K562 (cell line): ENCODE data around the gene SHISAL2B. TPM values are rescaled to one million over a fixed set of nuclear protein-coding genes. Genes with fewer than 3 reads are reported as not detected.

Source experiments
- ATAC-seq: fragments of 200-7000 bp; cut with Tn5 transposase; 3 replicates; pipeline ENCODE4 v1.9.1; 2020; ENCODE audit warnings: moderate library complexity
- BruUV-seq: library from RNA; stranded (reverse); fragments of 400-500 nt; replicated peaks from 2 replicates; lab custom pipeline; 2021; lab: Mats Ljungman, UMichigan
- CTCF ChIA-PET: fragments of 300-600 bp; formaldehyde crosslinking; extraction: SDS; loops from one replicate; lab custom pipeline; 2021; ENCODE audit warnings: low intra/inter-chr PET ratio; lab: Yijun Ruan, JAX
- POLR2A ChIA-PET: fragments of 300-600, 350-650 bp; sonication (Branson Sonifier 250); formaldehyde crosslinking; extraction: SDS; loops from one replicate; lab custom pipeline; 2021; ENCODE audit warnings: antibody characterized with exemption, inconsistent platforms; lab: Yijun Ruan, JAX
- DNase-seq, 4 experiments: peaks; one replicate each; pipeline versions ENCODE4 v3.0.0 to v3.0.0-alpha.2; 2011 to 2018; ENCODE audit warnings: low spot score in 3 of 4, mixed read lengths in 3 of 4; ENCODE audit errors: extremely low read depth in 1 of 4
- FAIRE-seq: peaks from 2 replicates; lab custom pipeline; 2011; peaks lifted over from hg19 to GRCh38; lab: Jason Lieb, UNC
- H2AFZ ChIP-seq: 2 replicates; pipeline ENCODE4 v1.6.0; 2011; ENCODE audit warnings: low read depth, low read length, control low read depth, inconsistent platforms
- H3K27ac ChIP-seq: fragments of 200-600 bp; 3 replicates; pipeline ENCODE4 v1.8.0; 2011; ENCODE audit warnings: low read depth, mild to moderate bottlenecking, control low read depth, inconsistent platforms, low read length, moderate library complexity, mixed read lengths; ENCODE audit errors: extremely low read depth
- H3K27me3 ChIP-seq, 2 experiments: fragments of 300-600 bp in 1 of 2; 2 replicates in 1 of 2; 3 replicates in 1 of 2; pipeline versions ENCODE4 v1.6.0 to v1.8.0; 2011; ENCODE audit warnings: inconsistent platforms in 2 of 2, low read length in 2 of 2, mild to moderate bottlenecking in 1 of 2, mixed read lengths in 1 of 2, moderate library complexity in 1 of 2; ENCODE audit not compliant: control insufficient read depth in 2 of 2, insufficient read depth in 2 of 2
- H3K36me3 ChIP-seq: fragments of 300-600 bp; 3 replicates; pipeline ENCODE4 v1.8.0; 2011; ENCODE audit warnings: mild to moderate bottlenecking, low read length, inconsistent platforms; ENCODE audit not compliant: control insufficient read depth, insufficient read depth
- H3K4me1 ChIP-seq, 2 experiments: fragments of 200-600 bp in 1 of 2; replicated peaks in 1 of 2; 2 replicates in 1 of 2; 3 replicates in 1 of 2; pipeline versions ENCODE4 v1.5.1 to v1.8.0; 2011; ENCODE audit warnings: inconsistent platforms in 2 of 2, low read length in 2 of 2, mild to moderate bottlenecking in 1 of 2, mixed read lengths in 1 of 2, moderate library complexity in 1 of 2; ENCODE audit not compliant: control insufficient read depth in 2 of 2, insufficient read depth in 2 of 2
- H3K4me2 ChIP-seq: 2 replicates; pipeline ENCODE4 v1.6.1; 2011; ENCODE audit warnings: low read length, control low read depth, inconsistent platforms, mixed read lengths; ENCODE audit not compliant: insufficient read depth
- H3K4me3 ChIP-seq: fragments of 200-600 bp; sonication (generic), shearing (Covaris generic); 2 replicates; pipeline ENCODE4 v1.5.1; 2016; ENCODE audit warnings: control low read depth, inconsistent platforms
- H3K79me2 ChIP-seq: fragments of 200-600 bp; 3 replicates; pipeline ENCODE4 v1.8.0; 2011; ENCODE audit warnings: low read length, inconsistent platforms; ENCODE audit not compliant: control insufficient read depth, insufficient read depth
- H3K9ac ChIP-seq, 2 experiments: 2 replicates each; pipeline versions ENCODE4 v1.6.0 to v1.6.1; 2011; ENCODE audit warnings: low read depth in 2 of 2, low read length in 2 of 2, control low read depth in 1 of 2, inconsistent platforms in 1 of 2, mild to moderate bottlenecking in 1 of 2, mixed read lengths in 1 of 2; ENCODE audit not compliant: insufficient read depth in 1 of 2
- H3K9me1 ChIP-seq: one replicate; pipeline ENCODE4 v1.6.0; 2011; ENCODE audit warnings: inconsistent platforms, mild to moderate bottlenecking, low read length, moderate library complexity; ENCODE audit not compliant: control insufficient read depth, insufficient read depth
- H3K9me3 ChIP-seq: replicated peaks from 2 replicates; pipeline ENCODE4 v1.5.1; 2011; ENCODE audit warnings: low read depth, low read length, inconsistent platforms; ENCODE audit not compliant: control insufficient read depth, insufficient read depth
- H4K20me1 ChIP-seq: replicated peaks from 2 replicates; pipeline ENCODE4 v1.6.1; 2011; ENCODE audit warnings: low read length, inconsistent platforms, mixed read lengths; ENCODE audit not compliant: control insufficient read depth, insufficient read depth
- CAMTA2 ChIP-seq: fragments of 250-450 bp; sonication (Bioruptor Pico); conservative IDR thresholded peaks from 2 replicates; pipeline ENCODE4 v1.5.1; 2022
- CCNT2 ChIP-seq: IDR thresholded peaks from 2 replicates; pipeline ENCODE4 v1.6.1; 2011; ENCODE audit warnings: borderline replicate concordance, low read depth, mild to moderate bottlenecking, moderate library complexity, mixed read lengths, low read length; ENCODE audit not compliant: insufficient read length; ENCODE audit errors: extremely low read depth
- CHD1 ChIP-seq: fragments of 200-600 bp; sonication (generic); IDR thresholded peaks from one replicate; pipeline ENCODE4 v1.6.1; 2012; ENCODE audit warnings: mild to moderate bottlenecking, moderate library complexity, low read length, inconsistent platforms
- HCFC1 ChIP-seq: IDR thresholded peaks from 2 replicates; pipeline ENCODE4 v1.6.1; 2012; ENCODE audit warnings: low read depth, low read length, improper control_type of control experiment
- HDAC2 ChIP-seq: fragments of 450-650 bp; IDR thresholded peaks from 2 replicates; pipeline ENCODE4 v1.6.1; 2016; ENCODE audit warnings: mild to moderate bottlenecking
- HDGF ChIP-seq: fragments of 450-650 bp; IDR thresholded peaks from 2 replicates; pipeline ENCODE4 v1.6.1; 2016
- TAF1 ChIP-seq: IDR thresholded peaks from 2 replicates; pipeline ENCODE4 v1.6.1; 2011; ENCODE audit warnings: mild to moderate bottlenecking, low read length, moderate library complexity; ENCODE audit not compliant: insufficient read depth, control insufficient read depth, severe bottlenecking; ENCODE audit errors: extremely low read depth
- ZNF445 ChIP-seq: fragments of 250-450 bp; sonication (Bioruptor Pico); IDR thresholded peaks from 2 replicates; pipeline ENCODE4 v1.4.0; 2020; ENCODE audit warnings: low read depth, mild to moderate bottlenecking, moderate library complexity
- WGBS: fragments of 100-300 bp; shearing (Covaris generic); methylation state at CpG from one replicate; pipeline ENCODE4 v1.1.6; 2016; ENCODE audit warnings: low coverage, mixed read lengths; ENCODE audit not compliant: insufficient coverage; ENCODE audit errors: missing lambda C conversion rate; 5-methylcytosine and 5-hydroxymethylcytosine counted together
- in situ Hi-C: fragments of 300-500 bp; cut with MboI; formaldehyde crosslinking; loops from 4 replicates; pipeline ENCODE4 v1.15.0; 2018; ENCODE audit warnings: inconsistent platforms, mixed read lengths
- intact Hi-C: fragments of 100-400 bp; cut with micrococcal nuclease; formaldehyde crosslinking; loops from 2 replicates; pipeline ENCODE4 v1.14.2; 2022
- polyA plus RNA-seq, 8 experiments: library from polyadenylated mRNA; depleted of rRNA in 4 of 8; stranded (reverse) in 5 of 8; unstranded in 3 of 8; fragments of >200 nt; fragmentation: Nextera tagmentation in 2 of 8; fragmentation: Illumina TruSeq in 1 of 8; extraction: Ambion mirVana in 2 of 8; extraction: Trizol in 1 of 8; gene quantifications; 2 replicates each; pipeline versions ENCODE4 v1.2.1 to v1.2.3, GENCODE V29; 2011 to 2014; ENCODE audit warnings: inconsistent platforms in 1 of 8, missing spikeins in 1 of 8
- total RNA-seq, 7 experiments: library from RNA; depleted of rRNA in 6 of 7; stranded (reverse); fragments of >200 nt in 6 of 7; fragmentation: Illumina TruSeq in 2 of 7; extraction: Trizol in 2 of 7; gene quantifications; 2 replicates each; pipeline versions ENCODE4 v1.2.1 to v1.2.3, GENCODE V29; 2011 to 2021; ENCODE audit warnings: low replicate concordance in 1 of 7
- TF ChIP-seq, protein P1 (sequence below): fragments of 450-650 bp; IDR thresholded peaks from 2 replicates; pipeline ENCODE4 v1.6.1; 2016; ENCODE audit warnings: antibody characterized with exemption
- TF ChIP-seq, protein P2 (sequence below): fragments of 450-650 bp; IDR thresholded peaks from 2 replicates; pipeline ENCODE4 v1.7.1; 2018; ENCODE audit warnings: mild to moderate bottlenecking, low read depth; ENCODE audit not compliant: partially characterized antibody
- TF ChIP-seq, protein P3 (sequence below): sonication (generic); IDR thresholded peaks from 2 replicates; pipeline ENCODE4 v1.6.1; 2016
- TF ChIP-seq, protein P4 (sequence below): fragments of 250-450 bp; sonication (Bioruptor Pico); IDR thresholded peaks from 2 replicates; pipeline ENCODE4 v1.8.0; 2022; ENCODE audit warnings: inconsistent platforms, mild to moderate bottlenecking, moderate library complexity, borderline replicate concordance

SHISAL2B gene
- total and polyA plus RNA-seq, 9 of the 15 experiments (the other 6 are each of a cell fraction or from before 2014, with no cell fraction given): not detected

DNA sequence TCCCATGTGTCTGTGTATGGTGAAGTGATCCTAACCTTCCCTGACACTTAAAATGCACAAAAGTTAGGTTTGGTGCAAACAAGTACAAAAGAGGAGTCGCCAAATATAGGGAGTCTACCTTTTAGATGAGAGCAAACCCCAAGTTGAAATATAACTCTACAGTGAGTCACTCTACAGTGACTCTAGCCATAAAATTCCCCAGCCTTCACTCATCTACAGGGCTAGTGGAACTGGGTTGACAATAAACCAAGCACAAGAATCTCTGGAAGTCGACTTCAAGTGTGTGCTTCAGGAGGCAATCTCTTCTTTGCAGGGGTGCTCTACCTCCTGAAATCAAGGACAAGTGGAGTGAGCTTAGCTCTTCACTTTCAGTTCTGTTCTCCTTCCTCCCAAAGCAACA is 3.3 kb downstream of the SHISAL2B start:
- Histone ChIP-seq H3K9me1 (no peaks in the 10 kb centered on the region), H3K27me3 (peaks cover 17% of the 10 kb centered on the region in 2 experiments; a peak in 4 of 5 replicates), H3K27ac (no peak overlapping the region), H3K79me2 (no peaks in the 10 kb centered on the region), H3K9me3 (0 out of 2 replicates have a peak, but pooled peaks cover 3% of the 10 kb centered on the region), H3K9ac (no peak overlapping the region), H4K20me1 (no peaks in the 10 kb centered on the region), H3K4me1 (peaks cover 0 to 10% of the 10 kb centered on the region in 2 experiments; a peak in 4 of 5 replicates), H2AFZ (no peak overlapping the region), H3K36me3 (no peaks in the 10 kb centered on the region), H3K4me3 (no peak overlapping the region), H3K4me2 (no peak overlapping the region)
- WGBS: 0% methylated on average over 2 of the region's 2 CpGs
- in situ Hi-C loops: no loop called here
- FAIRE-seq (peak; percentile 19), DNase-seq (no peak), ATAC-seq (no peak)
- no TSS peak for BruUV-seq
- CTCF ChIA-PET: no interaction called here
- POLR2A ChIA-PET: no interaction called here
- intact Hi-C loops: no loop called here
- TF ChIP-seq CCNT2: no peak
- no peak for TF ChIP-seq TAF1
- TF ChIP-seq HDGF: no peak
- no peak for TF ChIP-seq HDAC2
- TF ChIP-seq, protein P1, sequence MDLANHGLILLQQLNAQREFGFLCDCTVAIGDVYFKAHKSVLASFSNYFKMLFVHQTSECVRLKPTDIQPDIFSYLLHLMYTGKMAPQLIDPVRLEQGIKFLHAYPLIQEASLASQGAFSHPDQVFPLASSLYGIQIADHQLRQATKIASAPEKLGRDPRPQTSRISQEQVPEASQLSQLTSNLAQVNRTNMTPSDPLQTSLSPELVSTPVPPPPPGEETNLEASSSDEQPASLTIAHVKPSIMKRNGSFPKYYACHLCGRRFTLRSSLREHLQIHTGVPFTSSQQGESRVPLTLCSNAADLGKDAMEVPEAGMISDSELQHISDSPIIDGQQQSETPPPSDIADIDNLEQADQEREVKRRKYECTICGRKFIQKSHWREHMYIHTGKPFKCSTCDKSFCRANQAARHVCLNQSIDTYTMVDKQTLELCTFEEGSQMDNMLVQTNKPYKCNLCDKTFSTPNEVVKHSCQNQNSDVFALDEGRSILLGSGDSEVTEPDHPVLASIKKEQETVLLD: no peak
- no peak for TF ChIP-seq CHD1
- TF ChIP-seq, protein P2, sequence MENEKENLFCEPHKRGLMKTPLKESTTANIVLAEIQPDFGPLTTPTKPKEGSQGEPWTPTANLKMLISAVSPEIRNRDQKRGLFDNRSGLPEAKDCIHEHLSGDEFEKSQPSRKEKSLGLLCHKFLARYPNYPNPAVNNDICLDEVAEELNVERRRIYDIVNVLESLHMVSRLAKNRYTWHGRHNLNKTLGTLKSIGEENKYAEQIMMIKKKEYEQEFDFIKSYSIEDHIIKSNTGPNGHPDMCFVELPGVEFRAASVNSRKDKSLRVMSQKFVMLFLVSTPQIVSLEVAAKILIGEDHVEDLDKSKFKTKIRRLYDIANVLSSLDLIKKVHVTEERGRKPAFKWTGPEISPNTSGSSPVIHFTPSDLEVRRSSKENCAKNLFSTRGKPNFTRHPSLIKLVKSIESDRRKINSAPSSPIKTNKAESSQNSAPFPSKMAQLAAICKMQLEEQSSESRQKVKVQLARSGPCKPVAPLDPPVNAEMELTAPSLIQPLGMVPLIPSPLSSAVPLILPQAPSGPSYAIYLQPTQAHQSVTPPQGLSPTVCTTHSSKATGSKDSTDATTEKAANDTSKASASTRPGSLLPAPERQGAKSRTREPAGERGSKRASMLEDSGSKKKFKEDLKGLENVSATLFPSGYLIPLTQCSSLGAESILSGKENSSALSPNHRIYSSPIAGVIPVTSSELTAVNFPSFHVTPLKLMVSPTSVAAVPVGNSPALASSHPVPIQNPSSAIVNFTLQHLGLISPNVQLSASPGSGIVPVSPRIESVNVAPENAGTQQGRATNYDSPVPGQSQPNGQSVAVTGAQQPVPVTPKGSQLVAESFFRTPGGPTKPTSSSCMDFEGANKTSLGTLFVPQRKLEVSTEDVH: no peak
- TF ChIP-seq, protein P3, sequence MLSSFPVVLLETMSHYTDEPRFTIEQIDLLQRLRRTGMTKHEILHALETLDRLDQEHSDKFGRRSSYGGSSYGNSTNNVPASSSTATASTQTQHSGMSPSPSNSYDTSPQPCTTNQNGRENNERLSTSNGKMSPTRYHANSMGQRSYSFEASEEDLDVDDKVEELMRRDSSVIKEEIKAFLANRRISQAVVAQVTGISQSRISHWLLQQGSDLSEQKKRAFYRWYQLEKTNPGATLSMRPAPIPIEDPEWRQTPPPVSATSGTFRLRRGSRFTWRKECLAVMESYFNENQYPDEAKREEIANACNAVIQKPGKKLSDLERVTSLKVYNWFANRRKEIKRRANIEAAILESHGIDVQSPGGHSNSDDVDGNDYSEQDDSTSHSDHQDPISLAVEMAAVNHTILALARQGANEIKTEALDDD: no peak
- TF ChIP-seq, protein P4, sequence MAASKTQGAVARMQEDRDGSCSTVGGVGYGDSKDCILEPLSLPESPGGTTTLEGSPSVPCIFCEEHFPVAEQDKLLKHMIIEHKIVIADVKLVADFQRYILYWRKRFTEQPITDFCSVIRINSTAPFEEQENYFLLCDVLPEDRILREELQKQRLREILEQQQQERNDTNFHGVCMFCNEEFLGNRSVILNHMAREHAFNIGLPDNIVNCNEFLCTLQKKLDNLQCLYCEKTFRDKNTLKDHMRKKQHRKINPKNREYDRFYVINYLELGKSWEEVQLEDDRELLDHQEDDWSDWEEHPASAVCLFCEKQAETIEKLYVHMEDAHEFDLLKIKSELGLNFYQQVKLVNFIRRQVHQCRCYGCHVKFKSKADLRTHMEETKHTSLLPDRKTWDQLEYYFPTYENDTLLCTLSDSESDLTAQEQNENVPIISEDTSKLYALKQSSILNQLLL: no peak
- TF ChIP-seq HCFC1: no peak
- TF ChIP-seq ZNF445 (CRISPR knock-in tag): no peak
- TF ChIP-seq CAMTA2 (CRISPR knock-in tag): no peak
